Measurements from ENCODE around the gene LILRB5.
"Not testable (repeated sequence)": the region's sequence is repeated elsewhere in the genome, so short reads cannot be mapped to it uniquely, and the experiment has no call there.

LILRB5 gene

GRCh38 chr19:54279406-54279962 lies 22.4 kb upstream of the LILRB5 start:
- Histone ChIP-seq H3K36me3 (ENCODE audit: insufficient read depth, low read length) (no peaks in the 10 kb centered on the region), H3K9me2 (ENCODE audit: low read depth, low read length) (no peaks in the 10 kb centered on the region), H3K27me3 (ENCODE audit: insufficient read depth, low read length) (no peaks in the 10 kb centered on the region), H3K4me2 (ENCODE audit: low read length) (no peak overlapping the region), H3K4me3 (ENCODE audit: low read depth, low read length, poor library complexity, severe bottlenecking) (no peak overlapping the region), H2AFZ (ENCODE audit: low read length) (no peak overlapping the region), H3F3A (ENCODE audit: insufficient read depth, low read length) (no peaks in the 10 kb centered on the region), H3K79me2 (ENCODE audit: insufficient read depth, low read length) (no peaks in the 10 kb centered on the region), H3K4me1 (ENCODE audit: insufficient read depth, low read length, severe bottlenecking) (no peaks in the 10 kb centered on the region), H4K20me1 (ENCODE audit: insufficient read depth, low read length) (no peaks in the 10 kb centered on the region), H3K9ac (ENCODE audit: low read length) (no peak overlapping the region), H3K27ac (ENCODE audit: low read depth, low read length, poor library complexity, severe bottlenecking) (no peak overlapping the region), H3K9me3 (ENCODE audit: low read length) (no peaks in the 10 kb centered on the region)
- TF ChIP-seq CTCF (IDR thresholded peaks at IDR 0.05; ENCODE audit: low read length) (no peak), EZH2 (IDR thresholded peaks at IDR 0.05; ENCODE audit: borderline replicate concordance, low read length) (no peak)

GRCh38 chr19:54278571-54279195 lies 21.6 kb upstream of the LILRB5 start:
- H3K4me2 ChIP-seq (ENCODE audit: low read length); H3K4me1 ChIP-seq (ENCODE audit: insufficient read depth, low read length, severe bottlenecking); H3K27ac ChIP-seq (ENCODE audit: low read depth, low read length, poor library complexity, severe bottlenecking); H3F3A ChIP-seq (ENCODE audit: insufficient read depth, low read length); H2AFZ ChIP-seq (ENCODE audit: low read length); H3K79me2 ChIP-seq (ENCODE audit: insufficient read depth, low read length); H3K27me3 ChIP-seq (ENCODE audit: insufficient read depth, low read length); H3K9me2 ChIP-seq (ENCODE audit: low read depth, low read length); H4K20me1 ChIP-seq (ENCODE audit: insufficient read depth, low read length); H3K36me3 ChIP-seq (ENCODE audit: insufficient read depth, low read length); H3K4me3 ChIP-seq (ENCODE audit: low read depth, low read length, poor library complexity, severe bottlenecking); H3K9ac ChIP-seq (ENCODE audit: low read length); H3K9me3 ChIP-seq (ENCODE audit: low read length): not testable (repeated sequence)

- H3K9me3 ChIP-seq (ENCODE audit: low read length); H3K4me2 ChIP-seq (ENCODE audit: low read length); H3K27me3 ChIP-seq (ENCODE audit: insufficient read depth, low read length); H3K4me3 ChIP-seq (ENCODE audit: low read depth, low read length, poor library complexity, severe bottlenecking); H3K79me2 ChIP-seq (ENCODE audit: insufficient read depth, low read length); H3K9ac ChIP-seq (ENCODE audit: low read length); H3K27ac ChIP-seq (ENCODE audit: low read depth, low read length, poor library complexity, severe bottlenecking); H3K36me3 ChIP-seq (ENCODE audit: insufficient read depth, low read length); H3K9me2 ChIP-seq (ENCODE audit: low read depth, low read length); H3K4me1 ChIP-seq (ENCODE audit: insufficient read depth, low read length, severe bottlenecking); H4K20me1 ChIP-seq (ENCODE audit: insufficient read depth, low read length); H3F3A ChIP-seq (ENCODE audit: insufficient read depth, low read length); H2AFZ ChIP-seq (ENCODE audit: low read length): not testable (repeated sequence)
Measured at GRCh38 chr19:54278056-54278455, 21.0 kb upstream of the LILRB5 start.

- H3K4me3 ChIP-seq (ENCODE audit: low read depth, low read length, poor library complexity, severe bottlenecking); H3K9ac ChIP-seq (ENCODE audit: low read length); H3K9me2 ChIP-seq (ENCODE audit: low read depth, low read length); H3K4me2 ChIP-seq (ENCODE audit: low read length); H3F3A ChIP-seq (ENCODE audit: insufficient read depth, low read length); H2AFZ ChIP-seq (ENCODE audit: low read length); H3K9me3 ChIP-seq (ENCODE audit: low read length); H3K27ac ChIP-seq (ENCODE audit: low read depth, low read length, poor library complexity, severe bottlenecking); H3K27me3 ChIP-seq (ENCODE audit: insufficient read depth, low read length); H4K20me1 ChIP-seq (ENCODE audit: insufficient read depth, low read length); H3K4me1 ChIP-seq (ENCODE audit: insufficient read depth, low read length, severe bottlenecking); H3K36me3 ChIP-seq (ENCODE audit: insufficient read depth, low read length); H3K79me2 ChIP-seq (ENCODE audit: insufficient read depth, low read length): not testable (repeated sequence)
Measured at GRCh38 chr19:54277111-54277615, 20.1 kb upstream of the LILRB5 start.
